Femur (tissue), 1 donor: ENCODE data around the gene CFAP99.
A peak's percentile ranks its signal among the peaks of the same experiment; 100 is the strongest.

Experiments used
- DNase-seq: peaks from one replicate; pipeline ENCODE4 v3.0.0-alpha.2; 2017

The CFAP99 gene

DNA sequence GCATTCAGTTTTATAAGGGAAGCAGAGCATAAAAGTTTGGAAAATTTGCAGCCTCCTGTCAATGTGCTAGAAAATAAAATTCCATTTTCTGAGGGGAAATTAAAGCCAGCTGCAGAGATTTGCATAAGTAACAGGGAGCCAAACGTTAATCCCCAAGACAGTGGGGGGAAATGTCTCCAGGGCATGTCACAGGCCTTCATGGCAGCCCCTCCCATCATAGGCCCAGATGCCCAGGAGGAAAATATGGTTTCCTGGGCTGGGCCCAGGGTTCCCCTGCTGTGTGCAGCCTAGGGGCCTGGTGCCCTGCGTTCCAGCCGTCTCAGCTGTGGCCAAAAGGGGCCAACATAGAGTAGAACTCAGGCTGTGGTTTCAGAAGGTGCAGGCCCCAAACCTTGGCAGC is 59.5 kb downstream of the CFAP99 start:
- no peak for DNase-seq

- no peak for DNase-seq
Measured at GRCh38 chr4:2480649-2481048, 61.9 kb downstream of the CFAP99 start.

DNA sequence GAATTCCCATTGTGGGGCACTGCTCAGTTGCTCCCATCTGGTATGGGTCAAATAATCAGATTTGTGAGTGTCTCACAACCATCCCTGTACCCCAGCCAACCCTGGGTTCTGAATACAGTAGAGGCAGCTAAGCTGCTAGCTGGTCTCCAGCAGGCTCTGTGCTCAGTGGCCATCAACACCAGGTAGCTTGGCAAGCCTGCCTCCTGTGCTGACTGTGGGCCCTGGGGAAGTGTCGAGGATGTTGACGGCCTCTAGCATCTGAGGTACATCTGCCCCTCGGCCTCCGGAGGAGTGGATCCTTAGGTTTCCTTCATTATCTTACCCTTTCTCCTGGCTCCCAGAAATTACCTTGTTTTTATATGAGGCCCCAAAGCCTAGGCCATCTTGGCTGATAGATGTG is 63.4 kb downstream of the CFAP99 start:
- no peak for DNase-seq

DNA sequence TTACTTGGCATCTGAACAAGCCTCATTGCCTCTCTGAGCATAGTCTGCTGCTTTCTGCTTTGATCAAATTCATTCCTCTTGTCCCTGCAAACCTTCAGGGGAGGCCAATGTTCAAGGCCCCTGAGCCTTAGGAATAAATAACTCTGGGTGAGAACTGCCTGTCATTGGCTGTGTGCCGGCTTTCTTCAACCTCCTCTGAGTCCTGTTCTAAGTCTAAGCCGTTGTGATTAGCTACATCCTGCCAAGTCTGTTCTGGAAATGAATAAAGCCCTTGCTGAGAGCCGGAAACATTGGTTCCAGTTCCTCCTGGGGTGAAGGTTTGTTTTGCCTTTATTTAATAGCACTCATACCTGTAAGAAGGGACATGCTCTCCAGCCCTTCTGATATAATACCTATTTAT is 63.9 kb downstream of the CFAP99 start:
- DNase-seq: peak; percentile 42

DNA sequence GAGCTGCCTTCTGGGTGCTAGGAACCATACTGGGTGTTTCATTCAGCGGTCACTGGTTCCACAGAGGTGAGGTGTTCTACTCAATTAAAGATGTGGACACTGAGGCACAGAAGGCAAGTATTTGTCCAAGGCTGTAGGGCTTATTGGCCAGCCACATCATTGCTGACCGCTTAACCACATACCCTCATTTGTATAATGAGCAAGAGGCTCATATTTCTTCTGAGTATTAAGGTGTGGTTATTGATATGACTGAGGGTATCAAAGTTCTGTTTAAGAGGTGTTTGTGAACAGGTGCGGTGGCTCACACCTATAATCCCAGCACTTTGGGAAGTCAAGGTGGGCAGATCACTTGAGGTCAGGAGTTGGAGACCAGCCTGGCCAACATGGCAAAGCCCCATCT is 64.5 kb downstream of the CFAP99 start:
- DNase-seq: no peak

DNA sequence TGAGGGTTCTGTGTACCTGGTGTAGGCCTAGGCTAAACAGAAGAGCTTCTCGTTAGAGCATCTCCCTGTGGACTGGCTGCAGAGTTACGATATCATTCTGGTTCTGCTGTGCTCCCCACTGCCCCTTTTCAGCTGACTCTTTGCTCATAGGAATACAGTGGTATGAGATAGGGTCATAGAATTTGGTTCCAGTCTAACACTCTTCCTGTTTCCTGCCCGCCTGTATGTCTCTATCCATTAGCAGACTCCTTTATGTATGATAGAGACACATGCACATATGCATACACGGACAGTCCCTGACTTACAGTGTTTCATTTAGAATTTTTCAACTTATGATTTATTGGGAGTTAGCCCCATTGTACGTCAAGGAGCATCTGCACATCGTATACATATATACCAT is 65.4 kb downstream of the CFAP99 start:
- no peak for DNase-seq

- peak; percentile 85 for DNase-seq
Measured at GRCh38 chr4:2484993-2485392, 66.2 kb downstream of the CFAP99 start.

- DNase-seq: no peak
Measured at GRCh38 chr4:2485956-2486355, 67.2 kb downstream of the CFAP99 start.

DNA sequence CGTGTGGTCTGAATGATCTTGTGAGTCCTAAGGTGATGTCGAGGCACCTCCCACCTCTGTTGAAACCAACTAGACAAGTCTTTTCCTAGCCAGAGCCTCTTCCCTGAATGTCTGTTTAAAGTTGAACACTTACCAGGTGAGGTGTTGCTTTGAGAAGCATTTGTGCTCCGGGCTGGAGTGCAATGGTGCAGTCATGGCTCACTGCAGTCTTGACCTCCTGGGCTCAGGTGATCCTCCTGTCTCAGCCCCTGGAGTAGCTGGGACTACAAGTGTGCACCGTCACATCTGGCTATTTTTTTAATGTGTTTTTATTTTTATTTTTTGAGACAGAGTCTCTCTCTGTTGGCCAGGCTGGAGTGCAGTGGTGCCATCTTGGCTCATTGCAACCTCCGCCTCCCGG is 68.2 kb downstream of the CFAP99 start:
- no peak for DNase-seq

GRCh38 chr4:2487632-2488031 is 68.9 kb downstream of the CFAP99 start:
- no peak for DNase-seq

- no peak for DNase-seq
Measured at GRCh38 chr4:2489081-2489805, 70.5 kb downstream of the CFAP99 start.

DNA sequence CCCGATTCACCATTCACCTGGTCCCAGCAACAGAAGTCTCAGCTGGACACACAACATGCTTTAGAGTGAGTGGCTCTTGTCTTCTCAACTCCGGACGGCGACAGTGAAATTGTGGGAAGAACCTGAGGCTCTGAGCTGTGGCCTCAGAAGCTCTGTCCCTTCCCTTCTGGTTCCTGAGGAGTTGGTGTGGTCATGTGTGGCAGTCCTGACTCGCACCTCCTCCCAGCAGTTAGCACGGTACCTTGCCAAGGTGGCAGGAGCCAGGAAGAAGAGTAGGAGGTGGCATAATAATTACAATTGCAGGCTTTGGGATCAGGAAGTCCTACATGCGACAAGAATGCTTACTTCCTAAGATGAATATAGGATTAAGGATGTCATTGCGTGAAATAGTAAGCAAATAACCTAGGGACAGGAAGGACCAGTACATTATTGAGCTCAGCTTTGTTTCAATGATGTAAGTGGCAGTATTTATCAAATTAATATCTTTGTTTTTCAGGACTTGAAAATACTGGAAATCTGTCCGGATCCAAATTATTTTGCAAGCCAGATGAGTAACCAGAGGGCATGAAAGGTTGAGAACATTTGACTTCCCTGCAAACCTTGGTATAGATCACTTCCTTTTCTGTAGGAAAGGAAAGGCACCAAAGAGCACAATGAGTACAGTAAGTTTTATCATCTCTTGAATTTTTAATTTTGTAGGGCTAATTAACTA is 71.2 kb downstream of the CFAP99 start:
- DNase-seq: no peak

DNA sequence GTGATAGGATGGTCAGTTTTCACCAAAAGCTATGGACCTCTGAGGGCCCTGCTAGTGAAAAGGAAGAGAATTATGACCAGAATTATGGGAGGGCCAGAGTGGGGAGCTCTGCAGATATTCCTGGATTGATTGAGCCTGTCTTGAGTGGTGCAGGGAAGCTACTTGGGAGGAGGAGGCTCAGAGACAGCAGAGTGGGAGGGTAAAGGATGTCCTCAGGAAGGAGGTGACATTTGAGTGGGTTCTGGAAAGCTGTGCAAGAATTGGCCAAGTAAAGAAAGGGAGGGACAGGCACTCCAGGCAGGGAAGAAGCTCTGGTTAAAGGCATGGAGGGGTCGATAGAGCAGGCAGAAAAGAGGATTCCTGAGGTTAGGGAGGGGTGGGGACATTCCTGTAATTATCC is 74.2 kb downstream of the CFAP99 start:
- DNase-seq: no peak

DNA sequence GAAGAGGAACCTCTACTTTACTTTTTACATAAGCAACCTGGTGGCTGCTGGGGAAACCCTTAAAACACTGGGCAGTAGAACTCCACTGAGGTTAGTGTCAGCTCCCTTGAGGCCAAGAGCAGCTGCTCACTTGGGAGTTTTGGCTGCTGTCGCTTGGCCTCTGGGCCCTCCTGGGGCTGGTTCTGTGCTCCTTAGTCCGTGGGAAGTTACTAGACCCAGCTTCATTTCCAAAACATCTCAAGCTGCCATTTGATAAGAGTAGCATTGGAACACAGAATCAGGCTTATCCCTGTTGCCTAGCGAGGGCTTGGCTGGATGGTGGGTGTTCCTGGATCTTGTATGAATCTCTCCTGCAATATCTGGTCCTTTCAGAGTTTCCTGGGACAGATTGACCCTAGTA is 76.2 kb downstream of the CFAP99 start:
- DNase-seq: no peak

DNA sequence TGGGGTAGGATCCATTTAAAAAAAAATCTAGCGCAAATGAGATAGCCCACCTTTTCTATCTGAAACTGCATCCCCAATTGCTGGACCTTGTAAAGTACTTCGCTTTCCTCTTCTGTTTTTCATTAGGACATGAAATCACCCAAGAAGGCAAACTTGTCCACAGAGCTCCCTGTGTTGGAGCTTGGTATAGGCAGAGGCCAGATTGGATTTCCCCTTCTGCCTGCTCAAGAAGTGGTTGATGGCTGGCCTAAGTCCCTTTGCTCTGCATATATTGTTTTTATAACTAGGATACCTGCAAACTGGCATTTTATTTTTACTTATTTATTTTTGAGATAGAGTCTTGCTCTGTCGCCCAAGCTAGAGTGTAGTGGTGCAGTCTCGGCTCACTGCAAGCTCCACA is 78.6 kb downstream of the CFAP99 start:
- DNase-seq: no peak

- no peak for DNase-seq
Measured at GRCh38 chr4:2497931-2498330, 79.2 kb downstream of the CFAP99 start.

- DNase-seq: no peak
Measured at GRCh38 chr4:2500547-2500946, 81.8 kb downstream of the CFAP99 start.

DNA sequence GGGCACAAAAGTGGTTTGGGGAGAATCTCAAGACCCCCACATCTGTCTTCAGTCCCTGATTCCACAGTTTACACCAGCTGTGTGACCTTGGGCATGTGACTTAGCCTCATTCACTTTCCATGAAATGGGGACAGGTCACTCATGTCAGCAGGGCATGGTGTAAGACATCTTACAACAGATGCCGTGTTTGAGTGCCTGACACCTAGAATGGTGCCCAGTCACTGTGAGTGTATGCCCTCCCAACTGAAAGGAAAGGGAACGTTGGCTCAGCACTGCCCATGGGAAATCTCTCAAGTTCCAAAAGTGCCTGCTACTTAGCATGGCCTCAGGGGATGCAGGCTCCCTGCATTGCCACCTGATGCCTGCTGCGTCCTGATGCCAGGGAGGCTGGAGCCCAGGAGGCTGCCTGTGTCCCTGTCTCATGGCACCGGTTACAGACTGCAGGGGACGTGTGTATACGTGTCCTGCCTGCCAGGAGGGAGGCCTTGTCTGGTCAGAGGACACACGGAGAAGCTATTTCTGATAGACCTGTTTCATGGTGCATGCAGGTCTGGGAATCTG is 82.4 kb downstream of the CFAP99 start:
- DNase-seq: no peak

- DNase-seq: no peak
Measured at GRCh38 chr4:2503809-2504208, 85.1 kb downstream of the CFAP99 start.

DNA sequence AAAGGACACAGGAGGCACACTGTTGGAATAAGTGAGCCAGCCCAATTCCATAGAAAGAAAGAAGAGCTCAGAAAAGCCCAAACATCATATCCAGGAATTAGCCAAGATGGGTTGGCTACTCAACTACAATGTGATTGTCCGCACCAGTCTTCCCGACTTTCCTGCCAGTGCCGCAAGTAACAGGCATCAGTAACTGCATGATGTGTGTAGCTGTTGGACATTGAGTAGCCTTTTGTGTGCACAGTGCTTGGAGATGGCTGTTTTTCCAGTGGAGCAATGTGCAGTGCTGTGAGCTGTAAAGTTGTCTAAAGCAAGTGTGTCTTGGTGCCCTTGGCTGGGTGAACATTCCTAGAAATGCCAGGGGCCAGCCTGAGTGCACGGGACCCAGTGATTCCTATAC is 88.5 kb downstream of the CFAP99 start:
- DNase-seq: no peak

- no peak for DNase-seq
Measured at GRCh38 chr4:2507855-2508254, 89.1 kb downstream of the CFAP99 start.

- DNase-seq: no peak
Measured at GRCh38 chr4:2510351-2511259, 91.8 kb downstream of the CFAP99 start.

GRCh38 chr4:2511645-2512131 is 92.9 kb downstream of the CFAP99 start:
- no peak for DNase-seq
